GM19193 (cell line): ENCODE results near the gene MYLK4.

Experiments
- POLR2A ChIP-seq: IDR thresholded peaks from 4 replicates; pipeline ENCODE4 v1.6.1; 2011; ENCODE audit not compliant: insufficient read depth, insufficient read length; ENCODE audit errors: extremely low read depth

The MYLK4 gene

DNA sequence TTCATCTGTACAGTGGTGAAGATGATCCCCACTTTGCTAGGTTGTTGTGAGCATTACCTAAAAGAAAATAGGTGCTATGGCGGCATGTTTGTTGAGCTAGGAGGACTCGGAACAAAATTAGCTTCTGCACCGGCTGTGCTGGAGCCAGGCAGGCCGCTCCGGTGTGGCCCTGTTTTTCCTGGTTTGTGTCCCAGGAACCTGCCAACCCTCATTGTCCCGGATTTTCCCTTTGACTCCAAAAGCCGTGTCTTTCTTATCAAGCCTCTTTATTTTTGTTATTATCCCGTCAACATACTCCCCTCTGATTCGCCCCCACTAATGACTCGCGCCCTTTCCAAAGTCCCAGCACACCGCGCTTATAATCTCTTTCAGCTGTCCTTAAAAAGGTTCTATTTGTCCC, 117.0 kb downstream of the MYLK4 start:
- TF ChIP-seq POLR2A, result no peak

- TF ChIP-seq POLR2A, result no peak
These were observed 117.6 kb downstream of the MYLK4 start for GRCh38 chr6:2632976-2633584.

DNA sequence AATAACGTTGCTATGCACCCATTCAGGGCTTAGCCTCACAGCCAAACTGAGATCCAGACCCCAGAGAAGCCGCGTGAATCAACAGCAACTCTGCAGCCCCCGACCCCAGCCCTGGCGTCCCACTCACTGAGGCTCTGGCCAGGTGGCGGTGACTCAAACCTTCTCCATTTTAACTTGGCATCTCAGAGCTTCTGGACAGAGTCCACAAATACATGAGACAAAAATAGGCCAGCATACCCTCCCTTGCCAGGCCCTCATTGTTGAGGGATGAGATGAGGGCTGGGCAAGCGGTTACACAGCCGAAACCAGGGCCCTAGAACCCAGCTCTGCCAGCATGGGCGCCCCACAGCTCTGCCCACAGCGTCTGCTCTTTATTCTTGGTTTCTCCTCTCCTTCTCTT, 118.4 kb downstream of the MYLK4 start:
- TF ChIP-seq POLR2A, result no peak

DNA sequence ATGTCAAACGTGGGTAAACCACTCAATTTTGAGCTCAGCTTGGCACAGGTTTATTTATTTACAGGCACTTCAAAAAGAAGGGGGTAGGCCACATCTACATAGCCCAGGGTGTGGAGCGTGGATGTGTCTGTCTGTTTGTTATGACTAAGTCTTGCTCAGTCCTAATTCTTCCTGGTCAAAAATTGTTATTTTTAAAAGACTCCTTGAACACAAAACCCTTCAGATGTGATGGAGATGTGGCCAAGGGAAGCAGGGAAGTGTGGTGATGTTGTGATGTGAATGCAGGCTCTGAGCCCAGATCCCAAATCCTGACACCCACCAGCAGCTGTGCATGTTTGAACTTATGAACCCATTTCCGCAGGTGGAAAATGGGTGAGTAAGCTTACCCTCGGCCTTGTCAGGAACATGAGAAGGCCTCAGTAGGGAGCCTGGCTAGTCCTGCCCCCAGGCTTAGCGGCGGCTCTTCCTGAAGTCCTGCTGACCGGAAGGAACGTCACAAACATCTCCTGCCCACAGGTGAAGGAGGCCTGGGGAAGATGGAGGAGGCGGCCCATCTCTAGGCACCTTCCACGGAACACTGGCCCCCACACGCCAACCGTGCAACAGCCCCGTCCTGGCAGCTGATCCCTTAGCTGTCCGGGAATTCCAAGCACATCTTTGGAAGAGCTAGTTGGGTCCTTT, 119.7 kb downstream of the MYLK4 start:
- TF ChIP-seq POLR2A, result no peak

DNA sequence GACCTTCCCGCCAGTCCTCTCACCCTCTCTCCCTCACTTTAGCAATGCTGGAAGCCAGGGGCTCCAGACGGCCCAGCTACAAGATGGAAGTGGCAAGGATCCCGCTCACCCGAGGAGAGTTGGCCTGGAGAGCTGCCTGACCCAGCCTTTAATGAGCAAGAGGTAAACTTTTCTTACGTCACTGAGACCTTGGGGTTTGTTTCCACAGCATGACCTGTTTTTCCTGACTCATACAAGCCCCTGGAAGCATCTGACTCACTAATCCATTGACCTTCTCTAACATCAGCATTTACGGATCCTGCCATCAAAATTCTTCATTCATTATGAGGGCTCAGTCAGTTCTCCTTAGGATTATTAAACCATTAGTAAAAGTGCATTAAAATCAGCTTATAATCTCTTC, 120.4 kb downstream of the MYLK4 start:
- no peak for TF ChIP-seq POLR2A

GRCh38 chr6:2626401-2626800, 124.3 kb downstream of the MYLK4 start:
- no peak for TF ChIP-seq POLR2A

- TF ChIP-seq POLR2A, result no peak
These were observed 125.1 kb downstream of the MYLK4 start for GRCh38 chr6:2625581-2625980.

GRCh38 chr6:2624177-2624576, 126.5 kb downstream of the MYLK4 start:
- no peak for TF ChIP-seq POLR2A

GRCh38 chr6:2623295-2623694, 127.4 kb downstream of the MYLK4 start:
- TF ChIP-seq POLR2A, result no peak

DNA sequence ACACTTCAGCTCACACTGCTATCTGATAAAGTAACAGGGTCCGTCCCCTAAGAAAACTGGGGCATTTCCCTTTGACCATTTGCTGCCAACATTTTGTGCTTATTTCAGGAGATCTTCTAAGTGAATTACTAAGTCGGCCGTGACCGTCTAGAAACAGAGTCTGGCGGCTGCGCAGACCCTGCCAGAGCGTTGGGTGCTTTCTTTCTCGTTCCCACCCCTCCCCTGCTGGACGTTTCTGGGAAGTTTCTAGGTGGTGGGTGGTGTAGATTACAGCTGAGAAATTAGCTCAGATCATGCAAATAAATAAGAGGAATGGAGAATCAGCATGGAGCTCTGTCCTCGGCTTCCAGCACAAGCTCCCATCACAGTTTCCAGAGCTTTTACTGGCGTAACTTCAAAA, 128.1 kb downstream of the MYLK4 start:
- no peak for TF ChIP-seq POLR2A

- no peak for TF ChIP-seq POLR2A
These were observed 131.1 kb downstream of the MYLK4 start for GRCh38 chr6:2619651-2620050.

- no peak for TF ChIP-seq POLR2A
These were observed 133.0 kb downstream of the MYLK4 start for GRCh38 chr6:2617729-2618128.

DNA sequence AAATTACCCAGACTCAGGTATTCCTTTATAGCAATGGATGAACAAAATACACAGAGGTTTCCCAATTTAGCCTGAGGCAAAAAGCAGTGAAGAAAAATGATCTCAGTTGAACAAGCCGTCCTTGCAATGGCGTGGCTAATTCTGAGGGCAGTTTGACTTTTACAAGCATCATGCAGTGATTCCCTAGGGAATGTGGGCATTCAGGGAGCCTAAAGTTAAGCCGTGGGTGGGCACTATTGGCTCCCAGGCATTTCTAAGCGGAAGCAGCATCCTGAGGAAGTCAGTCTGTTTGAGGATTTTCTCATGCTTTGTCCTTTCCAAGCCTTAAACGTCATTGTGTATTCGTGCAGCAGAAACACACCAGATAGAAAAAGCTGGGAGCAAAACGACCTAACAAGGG, 133.9 kb downstream of the MYLK4 start:
- no peak for TF ChIP-seq POLR2A

DNA sequence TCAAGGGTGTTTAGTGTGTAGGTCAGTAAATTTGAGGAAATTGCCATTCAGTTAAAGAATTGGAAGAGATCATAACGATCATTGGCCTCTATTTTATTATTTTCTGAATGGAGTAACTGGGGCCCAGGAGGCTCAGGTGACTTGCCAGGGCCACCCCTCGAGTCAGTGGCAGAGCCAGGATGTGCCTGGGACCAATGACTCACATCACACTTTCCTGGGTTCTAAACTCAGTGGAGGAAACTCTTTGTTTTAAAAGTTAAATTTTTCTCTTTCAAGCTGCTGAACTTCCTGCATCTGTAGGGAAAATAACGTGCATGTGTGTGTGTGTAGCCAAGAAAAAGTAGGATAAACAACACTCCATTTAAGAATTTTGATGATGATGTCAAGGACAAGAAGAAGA, 135.5 kb downstream of the MYLK4 start:
- no peak for TF ChIP-seq POLR2A

- TF ChIP-seq POLR2A, result no peak
These were observed 135.9 kb downstream of the MYLK4 start for GRCh38 chr6:2614846-2615245.

DNA sequence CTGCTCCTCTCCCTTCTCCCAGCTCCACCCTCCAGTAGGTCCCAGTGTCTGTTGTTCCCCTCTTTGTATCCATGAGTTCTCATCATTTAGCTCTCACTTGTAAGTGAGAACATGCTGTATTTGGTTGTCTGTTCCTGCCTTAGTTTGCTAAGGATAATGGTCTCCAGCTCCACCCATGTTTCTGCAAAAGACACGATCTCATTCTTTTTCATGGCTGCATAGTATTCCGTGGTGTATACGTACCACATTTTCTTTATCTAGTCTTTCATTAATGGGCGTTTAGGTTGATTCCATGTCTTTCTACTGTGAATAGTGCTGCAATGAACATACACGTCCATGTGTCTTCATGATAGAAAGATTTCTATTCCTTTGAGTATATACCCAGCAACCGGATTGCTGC, 136.6 kb downstream of the MYLK4 start:
- no peak for TF ChIP-seq POLR2A
